OCI-LY1 (cell line): ENCODE results near the gene ADAM12.

Source experiments
- CTCF ChIP-seq: fragments of 200-600 bp; sonication (generic), shearing (Covaris generic); IDR thresholded peaks from 2 replicates; pipeline ENCODE4 v1.5.1; 2017; ENCODE audit warnings: mild to moderate bottlenecking, antibody characterized with exemption, low read length, moderate library complexity, mixed read lengths
- EZH2 ChIP-seq: fragments of 200-600 bp; sonication (generic), shearing (Covaris generic); IDR thresholded peaks from 2 replicates; pipeline ENCODE4 v1.8.0; 2017; ENCODE audit warnings: borderline replicate concordance, mixed run types, mild to moderate bottlenecking, antibody characterized with exemption, low read length, moderate library complexity, mixed read lengths

DNA sequence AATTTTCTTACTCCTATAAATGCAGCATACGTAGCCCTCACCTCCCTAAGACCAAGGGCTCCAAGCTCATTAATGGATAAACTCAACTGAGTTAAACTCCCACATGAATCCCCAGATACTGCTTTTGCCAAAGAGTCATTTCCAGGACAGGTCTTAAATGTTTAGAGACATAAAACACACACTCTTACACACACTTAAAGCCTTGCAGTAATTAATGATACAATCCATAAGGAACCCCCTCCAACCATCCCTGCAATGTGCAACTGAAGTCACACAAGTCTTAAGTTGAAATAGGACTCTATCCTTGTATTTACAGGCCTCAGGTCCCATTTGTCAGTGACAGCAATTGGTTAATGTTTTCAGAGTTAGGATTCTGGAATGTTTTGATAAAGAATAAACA, 297.8 kb downstream of the ADAM12 start:
- TF ChIP-seq EZH2 (no peak), CTCF (no peak)
